CD14-positive monocyte (primary cell): Measurements from ENCODE around the gene SLC45A3. TPM values are rescaled to one million over a fixed set of nuclear protein-coding genes. Genes with fewer than 3 reads are reported as not detected.

Experiments
- DNase-seq, 3 donors: peaks; one replicate each; pipeline ENCODE4 v3.0.0-alpha.2; 2011 to 2022
- H2AFZ ChIP-seq: 2 replicates; pipeline ENCODE4 v1.6.0; 2012; ENCODE audit warnings: mild to moderate bottlenecking, low read depth, low read length, inconsistent platforms; ENCODE audit not compliant: insufficient read depth, poor library complexity, severe bottlenecking
- H3K27ac ChIP-seq, 2 donors: 1 replicate in 1 of 2; 2 replicates in 1 of 2; pipeline ENCODE4 v1.5.1; 2012 to 2013; ENCODE audit warnings: low read length in 2 of 2, control low read depth in 1 of 2, inconsistent platforms in 1 of 2, low read depth in 1 of 2, mild to moderate bottlenecking in 1 of 2
- H3K27me3 ChIP-seq, 2 donors: one replicate each; pipeline versions ENCODE4 v1.6.0 to v1.6.1; 2011 to 2013; ENCODE audit warnings: low read length in 2 of 2; ENCODE audit not compliant: control insufficient read depth in 2 of 2, insufficient read depth in 2 of 2
- H3K36me3 ChIP-seq, 2 donors: replicated peaks in 1 of 2; 1 replicate in 1 of 2; 2 replicates in 1 of 2; pipeline versions ENCODE4 v1.5.1 to v1.6.1; 2012 to 2013; ENCODE audit warnings: low read length in 2 of 2, control low read depth in 1 of 2, inconsistent platforms in 1 of 2, mild to moderate bottlenecking in 1 of 2; ENCODE audit not compliant: insufficient read depth in 2 of 2, control insufficient read depth in 1 of 2
- H3K4me1 ChIP-seq, 2 donors: 1 replicate in 1 of 2; 2 replicates in 1 of 2; pipeline versions ENCODE4 v1.5.1 to v1.6.1; 2012 to 2013; ENCODE audit warnings: low read length in 2 of 2, control low read depth in 1 of 2, inconsistent platforms in 1 of 2, mild to moderate bottlenecking in 1 of 2, moderate library complexity in 1 of 2; ENCODE audit not compliant: insufficient read depth in 2 of 2, control insufficient read depth in 1 of 2
- H3K4me2 ChIP-seq: replicated peaks from 2 replicates; pipeline ENCODE3; 2012; ENCODE audit warnings: low read length, moderate library complexity, mild to moderate bottlenecking; ENCODE audit not compliant: poor library complexity, severe bottlenecking; ENCODE audit errors: extremely low read depth
- H3K4me3 ChIP-seq, 3 experiments: fragments of 200-600 bp in 1 of 3; sonication (generic) in 1 of 3; replicated peaks in 1 of 3; 1 replicate in 2 of 3; 2 replicates in 1 of 3; pipeline ENCODE4 v1.5.1; 2011 to 2013; ENCODE audit warnings: low read length in 3 of 3, mild to moderate bottlenecking in 3 of 3, control low read depth in 2 of 3, low read depth in 2 of 3, inconsistent platforms in 1 of 3, moderate library complexity in 1 of 3
- H3K79me2 ChIP-seq: 2 replicates; pipeline ENCODE4 v1.6.0; 2012; ENCODE audit warnings: mild to moderate bottlenecking, control low read depth, inconsistent platforms, low read length, moderate library complexity; ENCODE audit not compliant: insufficient read depth
- H3K9ac ChIP-seq: 2 replicates; pipeline ENCODE4 v1.6.0; 2017; ENCODE audit warnings: low read length, mild to moderate bottlenecking; ENCODE audit not compliant: insufficient read depth, poor library complexity, severe bottlenecking
- H3K9me3 ChIP-seq, 2 donors: replicated peaks in 1 of 2; 1 replicate in 1 of 2; 2 replicates in 1 of 2; pipeline versions ENCODE4 v1.5.1 to v1.6.1; 2012 to 2013; ENCODE audit warnings: low read length in 2 of 2, control low read depth in 1 of 2; ENCODE audit not compliant: control insufficient read depth in 1 of 2, insufficient read depth in 1 of 2
- H4K20me1 ChIP-seq: 2 replicates; pipeline ENCODE4 v1.6.0; 2012; ENCODE audit warnings: mild to moderate bottlenecking, low read length, control low read depth, moderate library complexity; ENCODE audit not compliant: insufficient read depth
- H3K27ac Mint-ChIP-seq, 7 donors: one replicate each; pipeline ENCODE4 v1.8.0; 2020; ENCODE audit warnings: mild to moderate bottlenecking in 7 of 7, mixed read lengths in 7 of 7, moderate library complexity in 6 of 7, inconsistent platforms in 2 of 7
- H3K27me3 Mint-ChIP-seq, 3 donors: one replicate each; pipeline ENCODE4 v1.8.0; 2021 to 2022; ENCODE audit warnings: low read depth in 3 of 3, mild to moderate bottlenecking in 3 of 3, mixed read lengths in 3 of 3, moderate library complexity in 3 of 3, inconsistent platforms in 1 of 3
- H3K36me3 Mint-ChIP-seq, 2 donors: one replicate each; pipeline ENCODE4 v1.8.0; 2020; ENCODE audit warnings: mixed read lengths in 2 of 2, inconsistent platforms in 1 of 2, mild to moderate bottlenecking in 1 of 2
- H3K4me1 Mint-ChIP-seq: one replicate; pipeline ENCODE4 v1.8.0; 2020; ENCODE audit warnings: mild to moderate bottlenecking, mixed read lengths
- H3K4me3 Mint-ChIP-seq, 2 donors: one replicate each; pipeline ENCODE4 v1.8.0; 2020; ENCODE audit warnings: mild to moderate bottlenecking in 2 of 2, mixed read lengths in 2 of 2, moderate library complexity in 1 of 2
- H3K9me3 Mint-ChIP-seq, 7 donors: one replicate each; pipeline ENCODE4 v1.8.0; 2020 to 2022; ENCODE audit warnings: mixed read lengths in 7 of 7, mild to moderate bottlenecking in 6 of 7, moderate library complexity in 6 of 7, inconsistent platforms in 2 of 7
- CTCF ChIP-seq: fragments of 200-600 bp; IDR thresholded peaks from one replicate; pipeline ENCODE4 v1.8.0; 2022; ENCODE audit warnings: antibody characterized with exemption, mild to moderate bottlenecking
- WGBS: methylation state at CpG from one replicate; pipeline ENCODE4 v1.1.5; 2013; ENCODE audit warnings: missing lambda C conversion rate; ENCODE audit not compliant: insufficient coverage; 5-methylcytosine and 5-hydroxymethylcytosine counted together
- intact Hi-C, 2 donors: fragments of 100-400 bp; cut with micrococcal nuclease; formaldehyde crosslinking; loops; one replicate each; pipeline versions ENCODE4 v1.15.0 to v1.15.1; 2023
- polyA plus RNA-seq, 3 donors: library from polyadenylated mRNA; depleted of rRNA in 1 of 3; unstranded in 2 of 3; stranded (reverse) in 1 of 3; fragments of 300-500 nt in 2 of 3; fragments of >200 nt in 1 of 3; fragmentation: Illumina TruSeq in 2 of 3; gene quantifications; 1 replicate in 2 of 3; 2 replicates in 1 of 3; pipeline ENCODE4 v1.2.3, GENCODE V29; 2012 to 2021

Gene SLC45A3
- polyA plus RNA-seq, 3 donors, result 0.11 to 0.61 TPM; not detected in 1

- peak overlapping the region in 1 of 2 donors; percentile 4 for H3K27ac ChIP-seq
These were observed 52.4 kb downstream of the SLC45A3 start for GRCh38 chr1:205627956-205628355.

GRCh38 chr1:205626216-205626615, 54.1 kb downstream of the SLC45A3 start:
- H4K20me1 ChIP-seq, result peaks cover 45% of the 10 kb centered on the region
- no peaks in the 10 kb centered on the region for H3K27me3 ChIP-seq
- H3K36me3 ChIP-seq, result peaks cover 11 to 28% of the 10 kb centered on the region in 2 donors
- H3K4me1 Mint-ChIP-seq, result peaks cover 59% of the 10 kb centered on the region
- H3K9me3 ChIP-seq, result no peaks in the 10 kb centered on the region
- peak overlapping the region; percentile 36 for H3K4me2 ChIP-seq
- TF ChIP-seq CTCF, result no peak
- H3K79me2 ChIP-seq, result peaks cover 87% of the 10 kb centered on the region
- H3K4me1 ChIP-seq, result peaks cover 33 to 43% of the 10 kb centered on the region in 2 donors
- peaks cover 15 to 30% of the 10 kb centered on the region in 2 donors for H3K36me3 Mint-ChIP-seq
- DNase-seq, result peak; percentile 34 to 59 (median 56)
- peak overlapping the region; percentile 33 for H3K9ac ChIP-seq
- H3K4me3 Mint-ChIP-seq, result peak overlapping the region; percentile 65 to 80
- peak overlapping the region; percentile 84 to 95 (median 92) for H3K27ac Mint-ChIP-seq
- intact Hi-C loops, result no loop called here
- whole genome bisulfite sequencing, result no CpG with 5 or more reads among the region's 3 CpGs
- H3K9me3 Mint-ChIP-seq, result no peaks in the 10 kb centered on the region
- H3K27ac ChIP-seq, result peak overlapping the region; percentile 49 to 85
- peak overlapping the region; percentile 47 for H2AFZ ChIP-seq
- H3K4me3 ChIP-seq, result peak overlapping the region in 2 of 3 experiments; percentile 31 to 66
- peaks cover 0 to 1% (median 0%) of the 10 kb centered on the region in 3 donors for H3K27me3 Mint-ChIP-seq

More at GRCh38 chr1:205627956-205628355, 52.4 kb downstream of the SLC45A3 start:
- Mint-ChIP-seq H3K27ac (peak overlapping the region in 3 of 7 donors; percentile 13 to 67 (median 50)), H3K4me3 (no peak overlapping the region), H3K9me3 (no peaks in the 10 kb centered on the region), H3K4me1 (peaks cover 64% of the 10 kb centered on the region), H3K36me3 (peaks cover 4 to 15% of the 10 kb centered on the region in 2 donors), H3K27me3 (peaks cover 0 to 1% (median 0%) of the 10 kb centered on the region in 3 donors)
- Histone ChIP-seq H3K9me3 (no peaks in the 10 kb centered on the region), H2AFZ (no peak overlapping the region), H3K4me1 (peaks cover 38 to 49% of the 10 kb centered on the region in 2 donors), H3K27me3 (no peaks in the 10 kb centered on the region), H4K20me1 (peaks cover 31% of the 10 kb centered on the region), H3K9ac (no peak overlapping the region), H3K36me3 (peaks cover 0 to 10% of the 10 kb centered on the region in 2 donors), H3K79me2 (peaks cover 83% of the 10 kb centered on the region), H3K4me3 (no peak overlapping the region), H3K4me2 (no peak overlapping the region)
- 100% methylated on average over 1 of the region's 8 CpGs for WGBS
- intact Hi-C loops, result no loop called here
- TF ChIP-seq CTCF, result no peak
- DNase-seq, result no peak
